C4-2B (cell line): ENCODE results near the gene TSPAN14.

Source experiments
- ZFX ChIP-seq: fragments of 450-650 bp; IDR thresholded peaks from 2 replicates; pipeline ENCODE4 v1.6.1; 2017
- TF ChIP-seq, protein P1 (sequence below): fragments of 450-650 bp; conservative IDR thresholded peaks from 2 replicates; pipeline ENCODE4 v1.5.1; 2017; ENCODE audit warnings: mild to moderate bottlenecking

DNA sequence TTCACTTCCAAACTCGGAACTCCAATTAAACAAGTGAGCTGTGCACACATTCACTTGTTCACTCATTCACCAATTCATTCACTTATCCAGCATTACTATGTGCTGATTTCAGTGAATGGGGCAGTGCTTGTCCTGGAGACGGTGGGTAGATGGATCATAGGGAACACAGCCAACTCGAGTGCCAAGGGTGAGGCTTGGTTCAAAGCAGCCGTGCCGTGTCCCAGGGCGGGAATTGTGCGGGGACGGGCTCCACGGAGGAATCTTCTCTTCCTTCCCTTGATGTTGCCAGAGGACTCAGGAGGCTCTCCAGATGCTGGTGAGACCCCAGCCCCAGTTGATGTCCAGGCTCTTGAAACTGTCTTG is 86.5 kb downstream of the TSPAN14 start:
- TF ChIP-seq, protein P1, sequence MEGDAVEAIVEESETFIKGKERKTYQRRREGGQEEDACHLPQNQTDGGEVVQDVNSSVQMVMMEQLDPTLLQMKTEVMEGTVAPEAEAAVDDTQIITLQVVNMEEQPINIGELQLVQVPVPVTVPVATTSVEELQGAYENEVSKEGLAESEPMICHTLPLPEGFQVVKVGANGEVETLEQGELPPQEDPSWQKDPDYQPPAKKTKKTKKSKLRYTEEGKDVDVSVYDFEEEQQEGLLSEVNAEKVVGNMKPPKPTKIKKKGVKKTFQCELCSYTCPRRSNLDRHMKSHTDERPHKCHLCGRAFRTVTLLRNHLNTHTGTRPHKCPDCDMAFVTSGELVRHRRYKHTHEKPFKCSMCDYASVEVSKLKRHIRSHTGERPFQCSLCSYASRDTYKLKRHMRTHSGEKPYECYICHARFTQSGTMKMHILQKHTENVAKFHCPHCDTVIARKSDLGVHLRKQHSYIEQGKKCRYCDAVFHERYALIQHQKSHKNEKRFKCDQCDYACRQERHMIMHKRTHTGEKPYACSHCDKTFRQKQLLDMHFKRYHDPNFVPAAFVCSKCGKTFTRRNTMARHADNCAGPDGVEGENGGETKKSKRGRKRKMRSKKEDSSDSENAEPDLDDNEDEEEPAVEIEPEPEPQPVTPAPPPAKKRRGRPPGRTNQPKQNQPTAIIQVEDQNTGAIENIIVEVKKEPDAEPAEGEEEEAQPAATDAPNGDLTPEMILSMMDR, result no peak
- no peak for TF ChIP-seq ZFX
